IPS DF 4.7 (cell line): ENCODE data around the gene CAPZA1.
"Not testable (repeated sequence)": the region's sequence is repeated elsewhere in the genome, so short reads cannot be mapped to it uniquely, and the experiment has no call there.

Experiments used
- DNase-seq: peaks from one replicate; pipeline ENCODE4 v3.0.0-alpha.2; 2013; ENCODE audit warnings: low spot score; ENCODE audit errors: extremely low read depth

The CAPZA1 gene

GRCh38 chr1:112626887-112627286 lies 7.3 kb downstream of the CAPZA1 start:
- DNase-seq = no peak

DNA sequence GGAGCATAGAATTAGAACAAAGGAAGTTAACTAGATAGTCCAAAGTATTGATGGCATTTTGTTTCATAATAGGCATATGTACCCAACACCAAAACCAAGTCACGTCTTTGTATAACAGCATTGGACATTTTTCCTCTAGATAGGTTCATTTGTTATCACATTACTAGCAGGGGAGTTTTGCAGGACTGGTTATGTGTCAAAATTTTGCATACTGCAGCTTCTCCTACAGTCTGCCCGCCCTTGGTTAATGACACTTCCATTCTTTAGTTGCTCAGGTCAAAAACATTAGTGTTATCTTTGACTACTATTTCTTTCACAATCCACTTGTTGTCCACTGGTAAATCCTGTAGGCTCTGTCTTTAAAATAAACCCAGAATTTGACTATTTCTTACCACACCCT lies 8.9 kb downstream of the CAPZA1 start:
- DNase-seq = no peak

DNA sequence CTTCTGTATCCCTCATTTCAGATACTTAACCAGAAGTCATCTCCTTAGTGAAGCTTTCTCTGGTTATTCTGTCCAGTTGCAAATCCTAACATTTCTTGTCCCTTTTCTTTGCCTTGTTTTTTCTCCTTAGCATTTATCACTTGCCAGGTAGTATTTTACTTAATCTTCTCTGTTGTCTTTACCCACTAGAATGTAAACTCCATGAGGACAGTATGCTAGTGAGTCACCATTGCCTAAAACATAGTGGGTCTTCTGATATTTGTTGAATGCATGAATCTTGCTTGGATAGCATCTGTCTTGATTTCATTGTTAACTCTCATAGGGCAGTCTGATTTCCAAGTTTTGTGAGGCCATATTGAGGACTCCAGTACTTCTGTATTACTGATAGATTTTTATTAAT lies 9.6 kb downstream of the CAPZA1 start:
- DNase-seq = no peak

DNA sequence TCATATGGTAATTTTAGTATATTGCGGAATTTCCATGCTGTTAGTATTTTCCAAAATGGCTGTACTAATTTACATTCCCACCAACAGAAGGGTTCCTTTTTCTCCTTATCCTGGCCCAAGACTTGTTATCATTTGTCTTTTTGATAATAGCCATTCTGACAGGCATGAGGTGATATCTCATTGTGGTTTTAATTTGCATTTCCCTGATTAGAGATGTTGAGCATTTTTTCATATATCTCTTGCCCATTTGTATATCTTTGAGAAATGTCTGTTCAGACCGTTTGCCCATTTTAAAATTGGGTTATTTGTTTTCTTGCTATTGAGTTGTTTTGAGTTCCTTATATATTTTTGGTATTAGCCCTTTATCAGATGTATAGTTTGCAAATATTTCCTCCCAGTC lies 14.0 kb downstream of the CAPZA1 start:
- DNase-seq = no peak

- DNase-seq = no peak
Measured at GRCh38 chr1:112634367-112634766, 14.7 kb downstream of the CAPZA1 start.

- no peak for DNase-seq
Measured at GRCh38 chr1:112636056-112636455, 16.4 kb downstream of the CAPZA1 start.

- DNase-seq = no peak
Measured at GRCh38 chr1:112636597-112637253, 17.1 kb downstream of the CAPZA1 start.

DNA sequence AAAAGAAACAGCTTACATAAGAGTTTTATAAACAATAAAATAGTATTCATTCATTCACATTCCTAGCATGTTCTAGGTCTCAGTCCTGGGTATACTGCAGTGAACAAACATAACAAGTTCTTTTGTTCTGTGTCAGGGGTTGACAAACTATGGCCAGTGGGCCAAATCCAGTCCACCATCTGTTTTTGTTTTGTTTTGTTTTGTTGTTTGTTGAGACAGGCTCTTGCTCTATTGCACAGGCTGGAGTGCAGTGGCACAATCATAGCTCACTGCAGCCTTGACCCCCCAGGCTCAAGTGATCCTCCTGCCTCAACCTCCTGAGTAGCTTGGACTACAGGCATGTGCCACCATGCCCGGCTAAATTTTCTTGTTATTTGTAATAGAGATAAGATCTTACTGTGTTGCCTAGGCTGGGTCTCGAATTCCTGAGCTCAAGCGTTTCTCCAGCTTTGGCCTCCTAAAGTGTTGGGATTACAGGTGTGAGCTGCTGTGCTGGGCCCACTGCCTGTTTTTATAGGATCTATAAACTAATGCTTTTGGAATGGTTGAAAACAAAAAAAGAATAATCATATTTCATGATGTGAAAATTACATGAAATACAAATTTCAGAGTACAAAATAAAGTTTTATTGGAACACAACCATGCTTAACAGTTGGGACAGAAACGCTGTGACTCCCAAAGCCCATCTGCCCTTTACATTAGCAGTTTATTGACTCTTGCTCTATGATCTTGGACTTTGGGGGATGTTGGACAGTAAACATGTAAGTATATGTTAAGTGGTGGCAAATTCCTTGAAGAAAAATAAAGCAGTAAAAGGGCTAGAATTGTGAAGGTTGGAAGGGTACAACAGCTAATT lies 17.9 kb downstream of the CAPZA1 start:
- no peak for DNase-seq

GRCh38 chr1:112638110-112638428 lies 18.4 kb downstream of the CAPZA1 start:
- no peak for DNase-seq

- not testable (repeated sequence) for DNase-seq
Measured at GRCh38 chr1:112640437-112640836, 20.8 kb downstream of the CAPZA1 start.

DNA sequence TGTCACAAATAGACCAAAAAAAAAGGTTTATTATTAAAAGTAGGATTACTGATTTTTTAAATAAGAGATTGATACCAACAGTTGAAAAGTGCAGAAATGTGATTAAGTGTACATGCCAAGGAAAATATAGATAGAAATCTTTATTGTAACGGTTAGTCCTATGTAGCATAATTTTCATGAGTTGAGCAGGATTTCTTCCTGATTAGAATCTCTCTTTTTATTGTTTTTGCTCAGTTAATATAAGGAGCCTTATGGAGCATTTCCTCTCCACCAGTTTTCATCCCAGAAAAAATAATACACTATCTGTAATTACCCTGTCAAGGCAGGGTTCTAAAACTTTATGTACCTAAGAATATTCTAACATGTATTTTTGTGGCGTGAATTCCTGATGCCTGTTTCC lies 23.4 kb downstream of the CAPZA1 start:
- DNase-seq = no peak

- DNase-seq = no peak
Measured at GRCh38 chr1:112646225-112646624, 26.6 kb downstream of the CAPZA1 start.

GRCh38 chr1:112651205-112651604 lies 31.6 kb downstream of the CAPZA1 start:
- no peak for DNase-seq

GRCh38 chr1:112665857-112666256 lies 46.2 kb downstream of the CAPZA1 start:
- no peak for DNase-seq

DNA sequence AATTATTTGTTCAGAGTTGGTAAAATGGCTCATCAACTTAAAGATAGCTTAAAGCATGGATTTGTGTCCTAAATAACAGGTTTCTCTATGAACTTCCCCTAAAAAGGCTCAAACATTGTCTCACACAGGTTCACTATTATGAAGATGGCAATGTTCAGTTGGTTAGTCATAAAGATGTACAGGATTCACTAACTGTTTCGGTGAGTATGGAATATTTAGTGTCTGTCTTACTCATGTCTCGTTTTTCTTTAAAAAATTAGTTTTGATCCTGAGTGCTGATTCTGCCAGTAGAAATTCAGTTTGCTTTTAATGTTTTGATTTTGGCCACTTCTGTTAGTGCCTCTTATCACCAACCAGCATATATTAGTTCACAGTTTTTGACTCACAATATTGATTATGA lies 47.3 kb downstream of the CAPZA1 start:
- DNase-seq = no peak

DNA sequence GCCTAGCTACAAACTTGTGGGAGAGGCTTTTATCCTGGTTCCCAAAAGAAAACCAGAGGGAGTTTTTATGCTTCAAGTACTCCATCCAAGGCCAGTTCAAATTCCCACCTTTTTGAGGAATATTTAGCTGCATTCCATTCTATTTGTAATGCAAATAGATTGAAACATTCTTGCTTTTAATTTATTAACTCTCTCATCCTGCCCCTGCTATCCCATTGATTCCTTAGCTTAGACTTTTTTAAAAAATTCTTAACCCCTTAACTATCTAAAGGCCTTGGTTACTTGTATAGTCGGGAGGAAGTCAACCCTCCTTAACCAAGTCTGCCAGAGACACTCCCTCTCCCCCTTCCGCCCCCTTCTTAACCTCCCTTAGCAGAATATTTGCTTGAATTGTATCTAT lies 52.4 kb downstream of the CAPZA1 start:
- DNase-seq = no peak

- no peak for DNase-seq
Measured at GRCh38 chr1:112672842-112673241, 53.2 kb downstream of the CAPZA1 start.

DNA sequence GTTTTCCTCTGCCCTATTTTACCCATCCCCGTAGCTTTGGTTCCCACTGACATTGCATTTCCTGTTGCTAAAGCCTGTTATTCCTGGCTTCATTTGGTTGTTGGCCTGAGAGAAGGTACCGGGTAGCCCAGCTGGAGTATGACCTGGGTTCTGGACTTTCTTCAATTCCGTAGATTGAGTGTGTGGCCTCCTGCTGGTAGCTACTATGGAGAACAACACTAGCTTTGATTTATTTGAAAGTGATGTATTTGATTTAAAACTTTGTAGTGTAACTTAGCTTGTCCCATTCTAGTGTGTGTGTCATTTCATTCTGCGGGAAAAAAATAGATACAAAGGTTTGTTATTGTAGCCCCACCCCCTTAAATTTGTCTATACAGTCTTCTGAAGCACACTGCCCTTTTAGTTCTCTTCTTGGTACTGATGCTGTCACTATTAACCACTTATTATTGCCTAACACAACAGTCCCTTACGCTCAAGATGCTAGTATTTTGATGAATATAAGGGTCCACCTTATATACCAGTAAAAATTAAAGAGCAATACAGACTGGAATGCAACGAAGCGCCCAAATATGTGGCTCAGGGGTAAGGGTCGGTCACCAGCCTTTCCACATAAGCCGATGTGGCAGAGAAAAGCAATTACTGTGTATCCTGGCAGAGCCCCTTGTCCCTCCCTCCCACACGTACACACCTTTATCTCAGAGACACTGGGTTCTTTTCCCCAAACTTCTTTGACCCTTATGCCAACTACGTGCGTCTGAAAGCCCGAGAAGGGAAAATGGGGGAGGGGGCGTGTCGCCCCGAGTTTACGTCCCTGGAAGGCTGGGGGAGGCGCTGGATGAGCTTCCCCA lies 54.2 kb downstream of the CAPZA1 start:
- no peak for DNase-seq

- no peak for DNase-seq
Measured at GRCh38 chr1:112674440-112674985, 54.9 kb downstream of the CAPZA1 start, which contains the start of gene MOV10. Gene MOV10, plus strand, starts transcription at chr1:112674659. Its CDS starts 254 bp downstream, at chr1:112674913.

GRCh38 chr1:112674986-112675727 lies 55.5 kb downstream of the CAPZA1 start:
- DNase-seq = no peak
